ENCODE results near the gene IPPK. TPM values are rescaled to one million over a fixed set of nuclear protein-coding genes. Genes with fewer than 3 reads are reported as not detected.

IPPK gene
- total RNA-seq, 1 donor from 2014 or later, result 14.8 TPM

GRCh38 chr9:92612292-92612691 is 57.6 kb downstream of the IPPK start:
- Mint-ChIP-seq H3K4me3 (no peak overlapping the region), H3K9me3 (no peaks in the 10 kb centered on the region), H3K27ac (no peak overlapping the region), H3K4me1 (ENCODE audit: low read depth) (no peaks in the 10 kb centered on the region), H3K27me3 (ENCODE audit: insufficient read depth) (no peaks in the 10 kb centered on the region), H3K36me3 (ENCODE audit: low read depth) (peaks cover 20% of the 10 kb centered on the region)
- no peak for DNase-seq (ENCODE audit: low spot score)
- intact Hi-C loops (cut with micrococcal nuclease), result no loop called here

- no peak overlapping the region for H3K4me3 Mint-ChIP-seq
- DNase-seq (ENCODE audit: low spot score), result no peak
- no peak overlapping the region for H3K27ac Mint-ChIP-seq
Observed at GRCh38 chr9:92611621-92612285, 58.2 kb downstream of the IPPK start.

GRCh38 chr9:92610470-92611420 is 59.2 kb downstream of the IPPK start:
- no peak overlapping the region for H3K27ac Mint-ChIP-seq
- peaks cover 14% of the 10 kb centered on the region for H3K36me3 Mint-ChIP-seq (ENCODE audit: low read depth)
- no peaks in the 10 kb centered on the region for H3K9me3 Mint-ChIP-seq
- DNase-seq (ENCODE audit: low spot score), result no peak
- peaks cover 4% of the 10 kb centered on the region for H3K4me1 Mint-ChIP-seq (ENCODE audit: low read depth)
- intact Hi-C loops (cut with micrococcal nuclease), result no loop called here
- H3K27me3 Mint-ChIP-seq (ENCODE audit: insufficient read depth), result no peaks in the 10 kb centered on the region
- no peak overlapping the region for H3K4me3 Mint-ChIP-seq

More at GRCh38 chr9:92611621-92612285, 58.2 kb downstream of the IPPK start:
- Mint-ChIP-seq H3K36me3 (ENCODE audit: low read depth) (peaks cover 20% of the 10 kb centered on the region), H3K27me3 (ENCODE audit: insufficient read depth) (no peaks in the 10 kb centered on the region), H3K4me1 (ENCODE audit: low read depth) (peaks cover 4% of the 10 kb centered on the region), H3K9me3 (no peaks in the 10 kb centered on the region)
- intact Hi-C loops (cut with micrococcal nuclease), result no loop called here

GRCh38 chr9:92608909-92609445 is 61.0 kb downstream of the IPPK start:
- Mint-ChIP-seq H3K27me3 (ENCODE audit: insufficient read depth) (no peaks in the 10 kb centered on the region), H3K4me1 (ENCODE audit: low read depth) (peaks cover 4% of the 10 kb centered on the region), H3K9me3 (peaks cover 12% of the 10 kb centered on the region), H3K27ac (no peak overlapping the region), H3K4me3 (no peak overlapping the region), H3K36me3 (ENCODE audit: low read depth) (peaks cover 13% of the 10 kb centered on the region)
- no peak for DNase-seq (ENCODE audit: low spot score)
- intact Hi-C loops (cut with micrococcal nuclease), result no loop called here

GRCh38 chr9:92608241-92608908 is 61.6 kb downstream of the IPPK start:
- DNase-seq (ENCODE audit: low spot score), result no peak
- Mint-ChIP-seq H3K4me1 (ENCODE audit: low read depth) (peaks cover 4% of the 10 kb centered on the region), H3K36me3 (ENCODE audit: low read depth) (peaks cover 14% of the 10 kb centered on the region), H3K4me3 (no peak overlapping the region), H3K27me3 (ENCODE audit: insufficient read depth) (no peaks in the 10 kb centered on the region), H3K9me3 (peaks cover 18% of the 10 kb centered on the region), H3K27ac (no peak overlapping the region)
- intact Hi-C loops (cut with micrococcal nuclease), result no loop called here

- DNase-seq (ENCODE audit: low spot score), result no peak
- peaks cover 14% of the 10 kb centered on the region for H3K36me3 Mint-ChIP-seq (ENCODE audit: low read depth)
- H3K9me3 Mint-ChIP-seq, result peaks cover 20% of the 10 kb centered on the region
- intact Hi-C loops (cut with micrococcal nuclease), result no loop called here
- peaks cover 4% of the 10 kb centered on the region for H3K4me1 Mint-ChIP-seq (ENCODE audit: low read depth)
- H3K4me3 Mint-ChIP-seq, result no peak overlapping the region
- no peak overlapping the region for H3K27ac Mint-ChIP-seq
- H3K27me3 Mint-ChIP-seq (ENCODE audit: insufficient read depth), result no peaks in the 10 kb centered on the region
Observed at GRCh38 chr9:92607773-92608172, 62.2 kb downstream of the IPPK start.

GRCh38 chr9:92607088-92607487 is 62.8 kb downstream of the IPPK start:
- intact Hi-C loops (cut with micrococcal nuclease), result no loop called here
- Mint-ChIP-seq H3K4me1 (ENCODE audit: low read depth) (peaks cover 4% of the 10 kb centered on the region), H3K27ac (no peak overlapping the region), H3K27me3 (ENCODE audit: insufficient read depth) (no peaks in the 10 kb centered on the region), H3K4me3 (no peak overlapping the region), H3K9me3 (peaks cover 20% of the 10 kb centered on the region), H3K36me3 (ENCODE audit: low read depth) (peaks cover 12% of the 10 kb centered on the region)
- no peak for DNase-seq (ENCODE audit: low spot score)

GRCh38 chr9:92605224-92605623 is 64.7 kb downstream of the IPPK start:
- DNase-seq (ENCODE audit: low spot score), result no peak
- H3K27me3 Mint-ChIP-seq (ENCODE audit: insufficient read depth), result no peaks in the 10 kb centered on the region
- intact Hi-C loops (cut with micrococcal nuclease), result no loop called here
- H3K4me1 Mint-ChIP-seq (ENCODE audit: low read depth), result peaks cover 4% of the 10 kb centered on the region
- peaks cover 5% of the 10 kb centered on the region for H3K36me3 Mint-ChIP-seq (ENCODE audit: low read depth)
- no peak overlapping the region for H3K27ac Mint-ChIP-seq
- H3K4me3 Mint-ChIP-seq, result no peak overlapping the region
- peaks cover 20% of the 10 kb centered on the region for H3K9me3 Mint-ChIP-seq

GRCh38 chr9:92603990-92604389 is 65.9 kb downstream of the IPPK start:
- Mint-ChIP-seq H3K27ac (no peak overlapping the region), H3K27me3 (ENCODE audit: insufficient read depth) (no peaks in the 10 kb centered on the region), H3K9me3 (peaks cover 20% of the 10 kb centered on the region), H3K36me3 (ENCODE audit: low read depth) (peaks cover 5% of the 10 kb centered on the region), H3K4me1 (ENCODE audit: low read depth) (peaks cover 4% of the 10 kb centered on the region), H3K4me3 (no peak overlapping the region)
- intact Hi-C loops (cut with micrococcal nuclease), result no loop called here
- DNase-seq (ENCODE audit: low spot score), result no peak

GRCh38 chr9:92603100-92603499 is 66.8 kb downstream of the IPPK start:
- H3K36me3 Mint-ChIP-seq (ENCODE audit: low read depth), result peaks cover 5% of the 10 kb centered on the region
- no peak overlapping the region for H3K27ac Mint-ChIP-seq
- DNase-seq (ENCODE audit: low spot score), result no peak
- intact Hi-C loops (cut with micrococcal nuclease), result no loop called here
- H3K27me3 Mint-ChIP-seq (ENCODE audit: insufficient read depth), result no peaks in the 10 kb centered on the region
- peaks cover 4% of the 10 kb centered on the region for H3K4me1 Mint-ChIP-seq (ENCODE audit: low read depth)
- H3K9me3 Mint-ChIP-seq, result peaks cover 20% of the 10 kb centered on the region
- no peak overlapping the region for H3K4me3 Mint-ChIP-seq

GRCh38 chr9:92602413-92602812 is 67.5 kb downstream of the IPPK start:
- H3K9me3 Mint-ChIP-seq, result peaks cover 20% of the 10 kb centered on the region
- intact Hi-C loops (cut with micrococcal nuclease), result no loop called here
- DNase-seq (ENCODE audit: low spot score), result no peak
- H3K27ac Mint-ChIP-seq, result no peak overlapping the region
- H3K36me3 Mint-ChIP-seq (ENCODE audit: low read depth), result peaks cover 5% of the 10 kb centered on the region
- peaks cover 4% of the 10 kb centered on the region for H3K4me1 Mint-ChIP-seq (ENCODE audit: low read depth)
- H3K27me3 Mint-ChIP-seq (ENCODE audit: insufficient read depth), result no peaks in the 10 kb centered on the region
- H3K4me3 Mint-ChIP-seq, result no peak overlapping the region

- Mint-ChIP-seq H3K27me3 (ENCODE audit: insufficient read depth) (no peaks in the 10 kb centered on the region), H3K4me3 (no peak overlapping the region), H3K4me1 (ENCODE audit: low read depth) (no peaks in the 10 kb centered on the region), H3K36me3 (ENCODE audit: low read depth) (peaks cover 5% of the 10 kb centered on the region), H3K27ac (no peak overlapping the region), H3K9me3 (peaks cover 20% of the 10 kb centered on the region)
- intact Hi-C loops (cut with micrococcal nuclease), result no loop called here
- no peak for DNase-seq (ENCODE audit: low spot score)
Observed at GRCh38 chr9:92601451-92601850, 68.5 kb downstream of the IPPK start.
